NCI-H1092 (cell line): ENCODE measurements around the gene SGPL1.

Source experiments
- DNase-seq: peaks from one replicate; lab custom pipeline; 2025; lab: John Stamatoyannopoulos, UW

Gene SGPL1

GRCh38 chr10:70811881-70812280 lies 3.9 kb upstream of the SGPL1 start:
- no peak for DNase-seq

GRCh38 chr10:70812814-70813213 lies 2.9 kb upstream of the SGPL1 start:
- DNase-seq = no peak

- DNase-seq = no peak
These were observed 1.6 kb upstream of the SGPL1 start for GRCh38 chr10:70814126-70814525.

- no peak for DNase-seq
These were observed 609 bp downstream of the SGPL1 start for GRCh38 chr10:70816220-70816894.

- DNase-seq = no peak
These were observed 5.4 kb downstream of the SGPL1 start for GRCh38 chr10:70820976-70821750.

GRCh38 chr10:70822076-70822820 lies 6.5 kb downstream of the SGPL1 start:
- DNase-seq = no peak

- DNase-seq = no peak
These were observed 11.5 kb downstream of the SGPL1 start for GRCh38 chr10:70827086-70827757.

GRCh38 chr10:70828923-70829322 lies 13.2 kb downstream of the SGPL1 start:
- DNase-seq = no peak

GRCh38 chr10:70829543-70829942 lies 13.8 kb downstream of the SGPL1 start:
- DNase-seq = no peak

GRCh38 chr10:70830164-70830563 lies 14.4 kb downstream of the SGPL1 start:
- no peak for DNase-seq

- DNase-seq = no peak
These were observed 16.5 kb downstream of the SGPL1 start for GRCh38 chr10:70832221-70832620.

GRCh38 chr10:70832852-70833528 lies 17.2 kb downstream of the SGPL1 start:
- DNase-seq = no peak

- no peak for DNase-seq
These were observed 17.9 kb downstream of the SGPL1 start for GRCh38 chr10:70833601-70834000.

- no peak for DNase-seq
These were observed 18.3 kb downstream of the SGPL1 start for GRCh38 chr10:70834021-70834420.

GRCh38 chr10:70834441-70835151 lies 18.8 kb downstream of the SGPL1 start:
- DNase-seq = no peak

GRCh38 chr10:70836319-70836718 lies 20.6 kb downstream of the SGPL1 start:
- no peak for DNase-seq

GRCh38 chr10:70837660-70838059 lies 21.9 kb downstream of the SGPL1 start:
- DNase-seq = no peak

- no peak for DNase-seq
These were observed 22.6 kb downstream of the SGPL1 start for GRCh38 chr10:70838270-70838805.

- no peak for DNase-seq
These were observed 25.1 kb downstream of the SGPL1 start for GRCh38 chr10:70840836-70841235.

GRCh38 chr10:70843333-70843732 lies 27.6 kb downstream of the SGPL1 start:
- DNase-seq = no peak
